ENCODE measurements around the gene LAIR1.
A peak's percentile ranks its signal among the peaks of the same experiment; 100 is the strongest.
"Not testable (repeated sequence)": the region's sequence is repeated elsewhere in the genome, so short reads cannot be mapped to it uniquely, and the experiment has no call there.

LAIR1 gene

DNA sequence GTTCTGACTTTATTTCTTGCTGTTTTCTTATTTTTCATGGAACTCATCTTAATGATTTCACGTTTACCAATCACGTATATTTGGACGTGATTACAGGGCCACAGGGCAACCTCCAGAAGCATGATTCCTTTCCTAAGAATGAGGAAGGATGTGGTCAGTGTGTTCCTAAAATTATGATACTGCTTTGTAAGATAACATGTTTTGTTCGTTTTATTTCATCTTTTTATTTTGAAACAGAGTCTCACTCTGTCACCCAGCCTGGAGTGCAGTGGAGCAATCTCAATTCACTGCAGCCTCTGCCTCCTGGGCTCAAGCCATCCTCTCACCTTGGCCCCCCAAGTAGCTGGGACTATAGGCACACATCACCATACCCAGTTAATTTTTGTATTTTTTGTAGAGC lies 24.8 kb upstream of the LAIR1 start:
- Mint-ChIP-seq H3K36me3 (ENCODE audit: low read depth) (no peaks in the 10 kb centered on the region), H3K4me1 (peaks cover 37% of the 10 kb centered on the region), H3K9me3 (no peaks in the 10 kb centered on the region), H3K27ac (no peak overlapping the region), H3K27me3 (peaks cover 5% of the 10 kb centered on the region), H3K4me3 (no peak overlapping the region)
- DNase-seq (no peak), ATAC-seq (no peak)

DNA sequence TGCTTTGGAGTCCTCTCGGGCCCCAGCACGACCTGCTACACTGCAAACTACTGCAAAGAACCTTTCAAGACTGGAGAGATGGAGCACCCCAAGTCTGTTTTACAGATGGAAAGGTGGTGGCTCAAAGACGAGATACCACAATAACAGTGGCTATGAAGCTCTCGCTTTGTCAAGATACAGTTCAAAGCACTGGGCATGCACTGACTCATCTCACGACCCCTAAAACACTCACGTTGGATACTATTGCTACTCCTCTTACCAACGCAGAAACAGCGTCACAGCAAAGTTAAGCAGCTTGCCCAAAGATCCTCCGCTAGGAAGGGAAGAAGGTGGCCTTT lies 24.0 kb upstream of the LAIR1 start:
- ATAC-seq = peak; percentile 68
- H3K27ac Mint-ChIP-seq = peak overlapping the region; percentile 14
- peak overlapping the region; percentile 81 for H3K4me3 Mint-ChIP-seq
- DNase-seq = no peak
- H3K36me3 Mint-ChIP-seq (ENCODE audit: low read depth) = no peaks in the 10 kb centered on the region
- H3K4me1 Mint-ChIP-seq = peaks cover 37% of the 10 kb centered on the region
- peaks cover 5% of the 10 kb centered on the region for H3K27me3 Mint-ChIP-seq
- H3K9me3 Mint-ChIP-seq = no peaks in the 10 kb centered on the region

DNA sequence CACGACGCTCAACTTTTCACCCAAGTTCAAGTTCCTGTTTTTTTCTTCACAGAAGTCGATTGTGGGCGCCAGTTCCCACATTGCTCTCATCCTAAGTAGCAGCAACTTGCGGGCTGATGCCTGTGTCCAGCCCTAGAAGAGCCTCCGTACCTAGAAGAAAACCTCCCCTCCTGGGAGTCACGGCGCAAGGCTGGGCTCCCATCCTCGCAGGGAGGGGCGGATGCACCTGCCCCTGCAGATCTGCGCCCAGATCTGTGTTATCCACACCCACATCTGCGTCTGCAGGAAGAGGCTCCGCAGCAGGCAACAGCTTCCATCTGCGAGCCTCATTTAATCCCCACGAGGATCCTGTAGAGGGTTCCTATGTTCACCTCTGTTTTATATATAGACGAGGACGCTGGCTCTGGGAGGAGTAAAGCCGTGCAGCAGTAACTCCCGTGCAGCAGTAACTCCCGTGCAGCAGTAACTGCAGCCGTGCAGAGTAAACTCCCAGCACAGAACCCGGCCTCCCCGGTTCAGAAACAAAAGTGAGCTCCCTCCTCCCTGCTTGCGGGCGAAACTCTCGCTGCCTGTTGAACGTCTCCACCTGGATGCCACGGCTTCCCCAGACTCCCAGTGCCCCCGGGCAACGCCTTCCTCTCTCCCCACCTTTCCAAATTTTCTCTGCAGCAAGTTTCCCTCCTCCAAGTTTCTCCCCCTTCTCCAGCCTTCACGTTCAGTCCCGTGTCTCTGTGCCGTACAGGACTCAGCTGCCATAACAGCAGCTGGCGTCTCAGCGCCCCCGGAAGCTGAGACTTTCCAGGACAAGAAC lies 23.5 kb upstream of the LAIR1 start:
- Mint-ChIP-seq H3K36me3 (ENCODE audit: low read depth) (no peaks in the 10 kb centered on the region), H3K27me3 (peaks cover 5% of the 10 kb centered on the region), H3K4me1 (peaks cover 40% of the 10 kb centered on the region), H3K27ac (peak overlapping the region; percentile 14), H3K9me3 (no peaks in the 10 kb centered on the region), H3K4me3 (peak overlapping the region; percentile 81)
- ATAC-seq = peak; percentile 53
- no peak for DNase-seq

GRCh38 chr19:54383330-54383729 lies 18.6 kb upstream of the LAIR1 start:
- H3K4me3 Mint-ChIP-seq = no peak overlapping the region
- ATAC-seq = no peak
- H3K36me3 Mint-ChIP-seq (ENCODE audit: low read depth) = no peaks in the 10 kb centered on the region

DNA sequence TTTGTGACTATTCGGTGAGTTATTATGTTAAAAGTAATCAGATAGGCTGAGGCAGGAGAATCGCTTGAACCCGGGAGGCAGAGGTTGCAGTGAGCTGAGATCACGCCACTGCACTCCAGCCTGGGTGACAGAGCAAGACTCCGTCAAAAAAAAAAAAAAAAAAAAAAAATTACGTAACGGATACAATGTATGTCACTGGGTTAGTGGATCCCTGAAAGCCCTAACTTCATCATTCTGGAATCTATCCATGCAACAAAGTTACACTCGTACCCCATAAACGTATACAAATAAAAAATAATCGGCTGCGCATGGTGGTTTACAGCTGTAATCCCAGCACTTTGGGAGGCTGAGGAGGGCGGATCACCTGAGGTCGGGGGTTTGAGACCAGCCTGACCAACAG lies 17.3 kb upstream of the LAIR1 start:
- not testable (repeated sequence) for DNase-seq; H3K27ac Mint-ChIP-seq; H3K9me3 Mint-ChIP-seq; H3K36me3 Mint-ChIP-seq (ENCODE audit: low read depth); ATAC-seq; H3K4me3 Mint-ChIP-seq
- Mint-ChIP-seq H3K27me3 (peaks cover 12% of the 10 kb centered on the region), H3K4me1 (peaks cover 28% of the 10 kb centered on the region)

More at GRCh38 chr19:54383330-54383729, 18.6 kb upstream of the LAIR1 start:
- H3K27ac Mint-ChIP-seq = no peak overlapping the region
- peaks cover 16% of the 10 kb centered on the region for H3K27me3 Mint-ChIP-seq
- no peaks in the 10 kb centered on the region for H3K9me3 Mint-ChIP-seq
- H3K4me1 Mint-ChIP-seq = peaks cover 28% of the 10 kb centered on the region
- DNase-seq = no peak

- H3K27me3 Mint-ChIP-seq = peaks cover 20% of the 10 kb centered on the region
- no peaks in the 10 kb centered on the region for H3K9me3 Mint-ChIP-seq
- no peaks in the 10 kb centered on the region for H3K36me3 Mint-ChIP-seq (ENCODE audit: low read depth)
- H3K4me3 Mint-ChIP-seq = no peak overlapping the region
- peak overlapping the region; percentile 2 for H3K27ac Mint-ChIP-seq
- peaks cover 37% of the 10 kb centered on the region for H3K4me1 Mint-ChIP-seq
- ATAC-seq = no peak
- DNase-seq = no peak
Measured at GRCh38 chr19:54380897-54381296, 16.2 kb upstream of the LAIR1 start.

GRCh38 chr19:54379187-54379678 lies 14.5 kb upstream of the LAIR1 start:
- ATAC-seq (no peak), DNase-seq (no peak)
- Mint-ChIP-seq H3K9me3 (no peaks in the 10 kb centered on the region), H3K4me3 (no peak overlapping the region), H3K27ac (no peak overlapping the region), H3K4me1 (peaks cover 50% of the 10 kb centered on the region), H3K27me3 (peaks cover 29% of the 10 kb centered on the region), H3K36me3 (ENCODE audit: low read depth) (no peaks in the 10 kb centered on the region)

DNA sequence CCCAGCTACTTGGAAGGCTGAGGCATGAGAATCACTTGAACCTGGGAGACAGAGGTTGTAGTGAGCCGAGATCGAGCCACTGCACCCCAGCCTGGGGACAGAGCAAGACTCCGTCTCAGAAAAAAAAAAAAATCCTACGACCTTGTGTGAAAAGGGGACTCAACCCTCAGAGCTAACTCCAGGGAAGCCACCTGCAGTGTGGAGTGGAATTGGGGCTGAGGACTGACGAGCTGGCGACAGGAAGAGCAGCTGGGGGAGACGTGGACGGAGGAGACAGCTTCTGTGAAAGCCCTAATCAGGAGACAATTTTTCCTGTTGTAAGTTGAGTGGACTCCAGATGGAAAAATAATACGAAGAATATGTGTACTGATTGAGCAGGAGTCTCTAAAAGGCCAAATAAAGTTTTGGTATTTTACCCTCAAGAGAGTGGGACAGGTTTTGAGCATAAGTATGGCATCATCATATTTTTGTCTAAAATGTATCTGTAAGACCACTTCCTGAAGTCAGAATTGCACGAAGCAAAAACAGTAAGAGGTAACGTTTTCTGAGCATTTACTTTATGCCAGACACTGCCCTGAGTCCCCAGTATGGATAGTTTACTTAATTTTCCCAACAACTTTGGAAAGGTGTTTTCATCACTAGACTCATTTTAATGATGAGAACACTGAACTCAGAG lies 12.0 kb upstream of the LAIR1 start:
- Mint-ChIP-seq H3K4me3 (no peak overlapping the region), H3K27me3 (peaks cover 36% of the 10 kb centered on the region), H3K27ac (no peak overlapping the region), H3K36me3 (ENCODE audit: low read depth) (no peaks in the 10 kb centered on the region), H3K4me1 (peaks cover 64% of the 10 kb centered on the region), H3K9me3 (no peaks in the 10 kb centered on the region)
- ATAC-seq = no peak
- no peak for DNase-seq

GRCh38 chr19:54375181-54375938 lies 10.6 kb upstream of the LAIR1 start:
- H3K9me3 Mint-ChIP-seq; DNase-seq; H3K36me3 Mint-ChIP-seq (ENCODE audit: low read depth); ATAC-seq; H3K27ac Mint-ChIP-seq: not testable (repeated sequence)
- H3K4me1 Mint-ChIP-seq = peaks cover 75% of the 10 kb centered on the region
- H3K4me3 Mint-ChIP-seq = peak overlapping the region; percentile 33
- H3K27me3 Mint-ChIP-seq = peaks cover 40% of the 10 kb centered on the region

DNA sequence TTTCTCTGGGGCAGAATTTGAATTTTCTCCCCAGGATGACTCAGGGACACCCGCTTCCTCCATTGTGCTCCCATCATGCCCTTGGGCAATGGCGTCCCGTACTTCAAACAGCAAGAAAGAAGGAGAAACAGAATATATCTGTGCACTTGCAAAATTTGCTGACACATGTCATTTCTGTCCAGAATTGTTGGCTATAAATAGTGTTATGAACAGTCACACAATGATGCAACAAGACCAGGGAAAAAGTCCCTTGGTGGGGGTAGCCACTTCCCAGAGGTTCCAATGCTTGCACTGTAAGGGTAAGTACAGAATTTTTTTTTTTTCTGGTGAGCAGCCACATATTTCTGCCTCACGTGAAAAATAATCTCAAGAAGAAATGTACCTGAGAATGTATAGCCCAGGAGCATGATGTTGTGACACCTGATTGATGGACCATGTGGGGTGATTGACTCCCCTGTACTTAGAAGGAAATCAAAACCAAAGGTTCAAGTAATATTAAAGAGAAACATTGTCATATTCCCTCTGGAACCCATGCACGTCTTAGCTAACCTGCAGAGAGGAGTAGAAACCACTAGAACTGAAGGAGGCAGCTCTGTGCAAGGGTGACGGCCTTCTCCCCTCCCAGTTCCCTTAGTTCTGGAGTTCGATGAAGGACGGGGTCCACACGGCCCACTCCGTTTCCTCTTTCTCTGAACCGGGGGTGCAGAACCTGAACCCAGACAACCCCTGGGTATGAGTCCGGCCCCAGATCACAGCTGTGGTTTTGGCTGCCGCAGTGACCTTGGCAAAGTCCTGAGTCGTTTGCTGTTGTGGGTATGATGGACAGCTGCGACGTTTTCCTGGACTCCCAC lies 9.3 kb upstream of the LAIR1 start:
- peak overlapping the region; percentile 26 for H3K27ac Mint-ChIP-seq
- H3K4me3 Mint-ChIP-seq = no peak overlapping the region
- H3K9me3 Mint-ChIP-seq = no peaks in the 10 kb centered on the region
- DNase-seq (no peak), ATAC-seq (no peak)
- peaks cover 85% of the 10 kb centered on the region for H3K4me1 Mint-ChIP-seq
- H3K27me3 Mint-ChIP-seq = peaks cover 41% of the 10 kb centered on the region
- H3K36me3 Mint-ChIP-seq (ENCODE audit: low read depth) = no peaks in the 10 kb centered on the region

DNA sequence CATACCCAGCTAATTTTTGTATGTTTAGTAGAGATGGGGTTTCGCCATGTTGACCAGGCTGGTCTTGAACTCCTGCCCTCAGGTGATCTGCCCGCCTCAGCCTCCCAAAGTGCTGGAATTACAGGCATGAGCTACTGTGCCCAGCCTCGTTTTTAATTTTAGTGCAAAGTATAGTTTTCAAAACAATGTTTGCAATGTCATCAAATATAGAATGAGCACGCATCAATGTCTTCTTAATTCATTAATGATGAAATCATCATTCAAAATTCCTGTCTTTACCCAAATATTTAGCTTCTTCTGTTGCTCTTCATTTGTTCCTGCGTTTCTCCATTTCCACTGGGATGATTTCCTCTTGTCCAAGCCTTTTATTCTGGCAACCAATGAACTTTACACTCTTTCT lies 6.7 kb upstream of the LAIR1 start:
- ATAC-seq; H3K4me3 Mint-ChIP-seq; H3K9me3 Mint-ChIP-seq; H3K27ac Mint-ChIP-seq; DNase-seq; H3K36me3 Mint-ChIP-seq (ENCODE audit: low read depth): not testable (repeated sequence)
- Mint-ChIP-seq H3K27me3 (peaks cover 30% of the 10 kb centered on the region), H3K4me1 (peaks cover 78% of the 10 kb centered on the region)

DNA sequence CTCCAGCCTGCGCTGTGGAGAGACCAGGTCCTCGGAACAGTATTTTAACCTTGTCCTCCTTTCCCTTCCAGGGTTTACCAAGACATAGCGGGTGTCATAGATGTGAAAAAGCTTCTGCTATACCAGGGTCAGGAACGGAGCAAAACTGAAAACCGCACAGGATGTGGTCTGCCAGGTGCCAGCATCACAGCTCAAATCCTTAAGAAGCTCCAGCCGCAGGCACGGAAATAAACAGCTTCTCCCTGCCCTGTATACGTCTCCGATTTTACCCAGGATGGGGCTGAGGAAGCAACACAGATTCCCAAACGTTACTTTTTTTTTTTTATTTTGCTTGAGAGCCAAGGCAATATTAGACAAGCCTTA lies 5.7 kb upstream of the LAIR1 start:
- peak; percentile 82 for ATAC-seq
- peaks cover 27% of the 10 kb centered on the region for H3K27me3 Mint-ChIP-seq
- peaks cover 75% of the 10 kb centered on the region for H3K4me1 Mint-ChIP-seq
- H3K4me3 Mint-ChIP-seq = peak overlapping the region; percentile 78
- H3K36me3 Mint-ChIP-seq (ENCODE audit: low read depth); H3K9me3 Mint-ChIP-seq: not testable (repeated sequence)
- DNase-seq = peak; percentile 59
- peak overlapping the region; percentile 59 for H3K27ac Mint-ChIP-seq

GRCh38 chr19:54369688-54370433 lies 5.1 kb upstream of the LAIR1 start:
- DNase-seq; H3K9me3 Mint-ChIP-seq; H3K36me3 Mint-ChIP-seq (ENCODE audit: low read depth): not testable (repeated sequence)
- peaks cover 22% of the 10 kb centered on the region for H3K27me3 Mint-ChIP-seq
- peak overlapping the region; percentile 58 for H3K27ac Mint-ChIP-seq
- peak overlapping the region; percentile 78 for H3K4me3 Mint-ChIP-seq
- peak; percentile 7 for ATAC-seq
- peaks cover 75% of the 10 kb centered on the region for H3K4me1 Mint-ChIP-seq

Data from activated naive CD8-positive, alpha-beta T cell treated with anti-CD3 and anti-CD28 coated beads, Interleukin-2, amount 50 U/mL, for 24 hours (primary cell).